Metanephros (tissue), 1 donor: Measurements from ENCODE around the gene STIL. TPM values are rescaled to one million over a fixed set of nuclear protein-coding genes. Genes with fewer than 3 reads are reported as not detected.

Experiments used
- total RNA-seq: library from RNA; depleted of rRNA; stranded (reverse); fragments of >200 nt; gene quantifications from one replicate; pipeline ENCODE4 v1.2.3, GENCODE V29; 2014

The STIL gene
- 6.6 TPM for total RNA-seq

GRCh38 chr1:47313915-47314664, at the start of gene STIL:
STIL (minus strand) TSS chr1:47314147; CDS start chr1:47310319, 3,828 bp downstream.

GRCh38 chr1:47333578-47333921, 19.6 kb upstream of the STIL start, which contains the start of gene CMPK1:
CMPK1 (plus strand) TSS chr1:47333790; CDS start chr1:47333946, 156 bp downstream.

GRCh38 chr1:47232187-47232874, 81.6 kb downstream of the STIL start, which contains the start of gene TAL1:
TAL1 (minus strand) TSS chr1:47232225; CDS start chr1:47225888, 6,337 bp downstream.

Other genes starting within 250 kb of the STIL start
- gene CYP4Z1, start 246.9 kb downstream of the STIL start, total RNA-seq = 0.93 TPM
- 0.47 TPM for gene CYP4A22, start 176.7 kb downstream of the STIL start, total RNA-seq
- gene PDZK1IP1, start 124.1 kb downstream of the STIL start, total RNA-seq = 28.4 TPM
- 17.2 TPM for gene TAL1, start 81.9 kb downstream of the STIL start, total RNA-seq
- 40.3 TPM for gene CMPK1, start 19.6 kb upstream of the STIL start, total RNA-seq
- not detected for gene FOXE3, start 102.1 kb upstream of the STIL start, total RNA-seq
- gene FOXD2, start 123.9 kb upstream of the STIL start, total RNA-seq = 6.4 TPM